Measurements from ENCODE around the gene FGFR4.
A peak's percentile ranks its signal among the peaks of the same experiment; 100 is the strongest.

FGFR4 gene

GRCh38 chr5:177081859-177082258, 4.9 kb upstream of the FGFR4 start:
- TF ChIP-seq, protein P1, sequence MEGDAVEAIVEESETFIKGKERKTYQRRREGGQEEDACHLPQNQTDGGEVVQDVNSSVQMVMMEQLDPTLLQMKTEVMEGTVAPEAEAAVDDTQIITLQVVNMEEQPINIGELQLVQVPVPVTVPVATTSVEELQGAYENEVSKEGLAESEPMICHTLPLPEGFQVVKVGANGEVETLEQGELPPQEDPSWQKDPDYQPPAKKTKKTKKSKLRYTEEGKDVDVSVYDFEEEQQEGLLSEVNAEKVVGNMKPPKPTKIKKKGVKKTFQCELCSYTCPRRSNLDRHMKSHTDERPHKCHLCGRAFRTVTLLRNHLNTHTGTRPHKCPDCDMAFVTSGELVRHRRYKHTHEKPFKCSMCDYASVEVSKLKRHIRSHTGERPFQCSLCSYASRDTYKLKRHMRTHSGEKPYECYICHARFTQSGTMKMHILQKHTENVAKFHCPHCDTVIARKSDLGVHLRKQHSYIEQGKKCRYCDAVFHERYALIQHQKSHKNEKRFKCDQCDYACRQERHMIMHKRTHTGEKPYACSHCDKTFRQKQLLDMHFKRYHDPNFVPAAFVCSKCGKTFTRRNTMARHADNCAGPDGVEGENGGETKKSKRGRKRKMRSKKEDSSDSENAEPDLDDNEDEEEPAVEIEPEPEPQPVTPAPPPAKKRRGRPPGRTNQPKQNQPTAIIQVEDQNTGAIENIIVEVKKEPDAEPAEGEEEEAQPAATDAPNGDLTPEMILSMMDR (IDR thresholded peaks at IDR 0.05; ENCODE audit: low read depth, low read length, missing control alignments): no peak
- DNase-seq (ENCODE audit: low read depth): no peak
- H3K4me3 ChIP-seq (ENCODE audit: low read depth, low read length): no peak overlapping the region
- in situ Hi-C loops (cut with HindIII; ENCODE audit: low sequenced_read_pairs): no loop called here

- in situ Hi-C loops (cut with HindIII; ENCODE audit: low sequenced_read_pairs): no loop called here
- H3K4me3 ChIP-seq (ENCODE audit: low read depth, low read length): no peak overlapping the region
- TF ChIP-seq, protein P1 (IDR thresholded peaks at IDR 0.05; ENCODE audit: low read depth, low read length, missing control alignments): no peak
- no peak for DNase-seq (ENCODE audit: low read depth)
These were observed 3.4 kb upstream of the FGFR4 start for GRCh38 chr5:177083357-177083756.

DNA sequence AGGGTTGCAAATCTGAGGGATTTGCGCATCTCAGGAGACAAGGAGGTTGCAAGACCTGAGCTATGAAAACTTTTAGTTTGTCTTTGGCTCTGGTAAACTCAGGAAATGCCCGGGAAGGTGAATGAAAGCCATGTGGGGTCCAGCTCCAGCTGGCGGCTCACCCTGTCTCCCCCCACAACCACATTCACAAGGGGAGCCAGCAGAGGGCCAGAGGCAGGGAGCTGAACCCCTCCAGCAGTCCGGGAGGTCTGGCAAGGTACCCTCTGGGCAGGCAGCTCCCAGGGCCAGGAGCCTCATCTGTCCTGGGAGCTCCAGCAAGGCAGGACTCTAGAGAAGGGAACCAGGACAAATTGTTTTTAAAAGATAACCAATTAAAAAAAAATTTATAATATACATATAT, 2.5 kb upstream of the FGFR4 start:
- in situ Hi-C loops (cut with HindIII; ENCODE audit: low sequenced_read_pairs): no loop called here
- H3K4me3 ChIP-seq (ENCODE audit: low read depth, low read length): no peak overlapping the region
- TF ChIP-seq, protein P1 (IDR thresholded peaks at IDR 0.05; ENCODE audit: low read depth, low read length, missing control alignments): no peak
- no peak for DNase-seq (ENCODE audit: low read depth)

GRCh38 chr5:177085985-177086653, 596 bp upstream of the FGFR4 start:
- in situ Hi-C loops (cut with HindIII; ENCODE audit: low sequenced_read_pairs): no loop called here
- DNase-seq (ENCODE audit: low read depth): no peak
- H3K4me3 ChIP-seq (ENCODE audit: low read depth, low read length): no peak overlapping the region
- TF ChIP-seq, protein P1 (IDR thresholded peaks at IDR 0.05; ENCODE audit: low read depth, low read length, missing control alignments): no peak

DNA sequence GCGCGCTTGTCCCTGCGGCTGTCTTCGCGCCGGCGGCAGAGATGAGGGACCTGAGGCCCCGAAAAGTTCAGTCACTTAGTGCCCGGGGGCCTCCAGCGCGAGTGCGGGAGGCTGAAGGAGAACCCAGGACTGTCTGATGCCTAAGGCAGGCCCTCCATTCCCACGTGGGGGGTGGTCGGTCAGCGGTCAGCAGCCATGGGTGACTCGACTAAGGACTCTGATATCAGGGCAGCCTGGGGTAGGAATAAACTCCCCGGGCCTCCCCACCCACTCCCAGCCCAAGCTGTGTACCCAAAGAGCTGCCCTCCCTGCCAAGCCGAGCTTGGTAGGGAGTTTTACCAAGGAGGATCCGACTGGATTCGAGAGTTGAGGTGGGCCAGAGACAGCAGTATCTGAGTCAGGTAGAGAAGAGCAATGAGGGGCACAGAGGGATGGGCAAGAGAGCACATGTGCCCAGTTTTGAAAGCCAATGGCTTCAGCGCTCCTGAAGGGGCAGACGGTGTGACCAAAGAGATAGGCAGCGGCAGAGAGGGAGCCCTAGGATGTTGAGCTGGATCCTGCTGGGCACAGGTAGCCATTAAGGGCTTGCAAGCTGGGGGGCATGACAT, 787 bp downstream of the FGFR4 start:
- TF ChIP-seq, protein P1 (IDR thresholded peaks at IDR 0.05; ENCODE audit: low read depth, low read length, missing control alignments): no peak
- peak overlapping the region; percentile 33 for H3K4me3 ChIP-seq (ENCODE audit: low read depth, low read length)
- no peak for DNase-seq (ENCODE audit: low read depth)
- in situ Hi-C loops (cut with HindIII; ENCODE audit: low sequenced_read_pairs): no loop called here

DNA sequence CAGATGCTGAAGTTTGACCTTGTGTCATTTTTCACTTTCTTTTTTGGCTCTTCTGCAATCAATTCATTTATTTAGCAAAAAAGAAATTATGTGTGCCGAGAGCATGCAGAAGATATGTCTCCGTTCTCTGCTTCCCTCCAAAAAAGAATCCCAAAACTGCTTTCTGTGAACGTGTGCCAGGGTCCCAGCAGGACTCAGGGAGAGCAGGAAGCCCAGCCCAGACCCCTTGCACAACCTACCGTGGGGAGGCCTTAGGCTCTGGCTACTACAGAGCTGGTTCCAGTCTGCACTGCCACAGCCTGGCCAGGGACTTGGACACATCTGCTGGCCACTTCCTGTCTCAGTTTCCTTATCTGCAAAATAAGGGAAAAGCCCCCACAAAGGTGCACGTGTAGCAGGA, 2.4 kb downstream of the FGFR4 start:
- H3K4me3 ChIP-seq (ENCODE audit: low read depth, low read length): no peak overlapping the region
- DNase-seq (ENCODE audit: low read depth): no peak
- TF ChIP-seq, protein P1 (IDR thresholded peaks at IDR 0.05; ENCODE audit: low read depth, low read length, missing control alignments): no peak
- in situ Hi-C loops (cut with HindIII; ENCODE audit: low sequenced_read_pairs): no loop called here
